ENCODE data around the gene ZCCHC7.
"Not testable (repeated sequence)": the region's sequence is repeated elsewhere in the genome, so short reads cannot be mapped to it uniquely, and the experiment has no call there.

Gene ZCCHC7

DNA sequence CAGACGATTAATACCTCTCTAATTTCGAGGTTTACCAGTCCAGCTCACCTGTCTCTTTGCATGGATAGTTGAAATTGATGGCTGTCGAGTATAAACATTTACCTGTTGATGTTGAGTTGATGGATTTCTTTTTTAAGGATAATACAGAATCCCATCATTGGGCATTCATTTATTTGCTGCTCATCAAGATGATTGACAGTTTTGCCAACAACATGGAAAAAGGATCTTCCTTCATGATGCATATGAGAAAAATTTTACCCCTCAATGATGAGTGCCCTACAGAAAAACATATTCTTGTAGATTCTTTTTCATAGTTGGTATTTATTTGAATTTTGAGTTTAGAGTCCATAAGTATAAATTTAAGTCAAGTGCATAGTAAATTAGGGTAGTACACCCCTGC, 59.2 kb downstream of the ZCCHC7 start:
- no peak for DNase-seq

DNA sequence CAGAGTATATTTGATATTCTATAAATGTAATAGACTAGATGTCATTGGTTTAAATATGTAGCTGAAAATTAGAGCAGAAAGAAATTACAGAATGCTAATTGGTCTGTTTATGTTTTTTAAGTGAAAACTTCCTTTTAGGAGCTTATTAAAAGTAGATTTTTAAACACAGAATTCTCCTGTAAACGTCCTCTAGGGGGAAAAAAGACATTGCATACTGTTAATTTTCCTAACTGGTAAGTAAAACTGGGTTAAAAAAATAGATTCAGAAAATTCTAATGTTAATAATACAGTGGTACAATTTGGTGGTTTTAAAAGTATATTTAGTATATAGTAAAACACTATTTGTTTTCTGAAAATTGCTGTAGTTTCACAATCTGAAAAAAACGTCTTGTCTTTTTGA, 59.8 kb downstream of the ZCCHC7 start:
- no peak for DNase-seq

DNA sequence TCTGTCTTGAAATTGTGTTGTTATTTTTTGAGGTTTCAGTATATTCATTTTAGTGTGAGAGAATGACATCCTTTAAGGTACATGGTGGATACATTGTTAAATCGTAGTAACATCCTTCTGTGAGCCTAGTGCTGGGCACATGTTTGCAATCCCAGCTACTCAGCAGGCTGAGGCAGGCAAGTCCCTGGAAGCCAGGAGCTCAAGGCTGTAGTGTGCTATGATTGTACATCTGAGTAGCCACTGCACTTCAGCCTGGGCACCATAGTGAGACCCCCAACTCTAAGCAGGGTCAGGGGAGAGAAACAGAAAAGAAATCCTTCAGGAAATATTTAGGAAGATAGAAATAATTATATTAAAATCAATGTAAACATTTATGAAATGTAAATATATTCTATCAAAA, 62.3 kb downstream of the ZCCHC7 start:
- DNase-seq = no peak

DNA sequence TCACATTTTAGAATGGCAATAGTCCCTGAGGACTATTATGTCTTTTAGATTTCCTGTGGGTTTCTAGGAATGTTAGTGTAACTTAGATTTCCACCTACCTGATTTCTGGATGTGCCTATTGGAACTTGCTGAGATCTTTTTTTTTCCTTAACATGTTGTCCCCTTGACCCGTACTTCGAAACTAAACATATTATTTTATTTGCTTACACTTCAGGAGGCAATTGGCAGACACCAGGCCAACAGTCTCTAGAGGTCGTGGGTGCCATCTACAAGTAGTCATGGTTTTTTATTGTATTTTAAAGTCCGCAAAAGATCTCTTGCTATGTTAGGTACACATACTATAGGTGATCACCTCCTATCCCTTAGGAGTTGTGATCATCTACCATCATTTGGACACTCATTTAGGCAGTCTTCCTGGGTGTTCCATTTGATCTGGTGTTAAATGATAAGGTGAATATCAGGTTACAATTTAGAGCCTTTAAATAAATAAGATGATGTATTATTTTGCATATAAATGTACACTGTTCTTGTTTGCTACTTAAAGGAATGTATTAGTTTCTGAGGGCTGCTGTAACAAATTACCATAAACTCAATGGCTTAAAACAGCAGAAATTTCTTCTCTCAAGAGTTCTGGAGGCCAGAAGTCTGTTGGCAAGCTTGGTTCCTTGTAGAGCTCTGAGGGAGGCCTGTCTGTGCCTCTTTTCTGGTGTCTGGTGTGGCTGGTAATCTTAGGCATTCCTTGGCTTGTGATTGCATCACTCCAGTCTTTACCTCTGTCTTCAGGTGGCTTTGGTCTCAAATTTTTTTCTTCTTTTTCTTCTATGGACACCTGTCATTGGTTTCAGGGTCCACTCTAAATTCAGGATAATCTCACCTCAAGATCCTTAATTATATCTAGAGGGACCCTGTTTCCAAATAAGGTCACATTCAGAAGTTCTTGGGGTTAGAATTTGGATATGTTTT, 64.8 kb downstream of the ZCCHC7 start:
- no peak for DNase-seq

DNA sequence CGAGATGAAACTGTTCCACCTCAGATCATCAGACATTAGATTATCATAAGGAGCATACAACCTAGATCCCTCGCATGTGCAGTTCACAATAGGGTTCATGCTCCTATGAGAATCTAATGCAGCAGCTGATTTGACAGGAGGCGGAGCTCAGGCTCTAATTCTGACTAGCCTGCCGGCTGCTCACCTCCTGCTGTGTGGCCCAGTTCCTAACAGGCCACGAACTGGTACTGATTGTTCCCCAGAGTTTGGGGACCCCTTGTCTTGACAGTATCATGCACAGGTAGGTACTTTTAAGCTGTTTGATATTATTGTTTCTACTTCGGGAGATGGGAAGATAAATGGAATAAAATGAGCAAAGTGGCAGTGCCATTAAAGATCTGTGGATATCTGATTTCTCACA, 66.9 kb downstream of the ZCCHC7 start:
- DNase-seq = no peak

DNA sequence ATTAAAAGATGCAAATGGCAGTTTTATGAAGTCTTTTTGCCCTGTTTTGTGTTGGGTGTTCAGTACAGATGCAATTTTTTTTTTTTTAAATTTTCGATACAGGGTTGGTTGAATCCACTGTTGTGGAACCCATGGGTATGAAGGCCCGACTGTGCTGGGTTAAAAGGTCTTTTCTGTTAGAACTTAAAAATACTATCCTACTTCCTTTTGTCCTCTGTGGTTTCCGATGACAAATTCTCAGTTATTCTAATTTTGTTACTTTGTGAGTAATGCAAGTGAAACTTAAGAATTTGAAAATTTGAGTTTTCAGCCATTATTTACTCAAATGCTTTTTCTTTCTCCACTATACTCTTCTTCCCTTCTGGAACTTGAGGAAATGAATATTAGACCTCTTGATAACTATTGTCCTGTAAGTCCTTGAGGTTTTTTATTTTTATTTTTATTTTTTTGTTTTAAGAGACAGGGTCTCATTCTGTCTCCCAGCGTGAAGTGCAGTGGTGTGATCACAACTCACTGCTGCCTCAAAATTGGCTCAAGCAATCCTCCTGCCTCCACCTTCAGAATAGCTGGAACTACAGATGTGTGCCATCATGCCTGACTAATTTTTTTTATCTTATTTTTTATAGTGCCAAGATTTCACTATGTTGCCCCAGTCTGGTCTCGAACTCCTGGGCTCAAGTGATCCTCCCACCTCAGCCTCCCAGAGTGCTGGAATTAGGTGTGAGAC, 67.5 kb downstream of the ZCCHC7 start:
- DNase-seq = no peak

DNA sequence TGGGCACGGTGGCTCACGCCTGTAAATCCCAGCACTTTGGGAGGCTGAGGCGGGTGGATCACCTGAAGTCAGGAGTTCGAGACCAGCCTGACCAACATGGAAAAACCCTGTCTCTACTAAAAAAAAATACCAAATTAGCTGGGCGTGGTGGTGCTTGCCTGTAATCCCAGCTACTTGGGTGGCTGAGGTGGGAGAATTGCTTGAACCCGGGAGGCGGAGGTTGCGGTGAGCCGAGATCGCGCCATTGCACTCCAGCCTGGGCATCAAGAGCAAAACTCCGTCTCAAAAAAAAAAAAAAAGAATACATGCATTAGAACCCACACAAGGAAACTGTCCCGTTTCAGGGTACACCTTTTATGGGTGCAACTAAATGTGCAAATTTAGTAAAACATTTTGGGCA, 70.4 kb downstream of the ZCCHC7 start:
- DNase-seq = not testable (repeated sequence)

DNA sequence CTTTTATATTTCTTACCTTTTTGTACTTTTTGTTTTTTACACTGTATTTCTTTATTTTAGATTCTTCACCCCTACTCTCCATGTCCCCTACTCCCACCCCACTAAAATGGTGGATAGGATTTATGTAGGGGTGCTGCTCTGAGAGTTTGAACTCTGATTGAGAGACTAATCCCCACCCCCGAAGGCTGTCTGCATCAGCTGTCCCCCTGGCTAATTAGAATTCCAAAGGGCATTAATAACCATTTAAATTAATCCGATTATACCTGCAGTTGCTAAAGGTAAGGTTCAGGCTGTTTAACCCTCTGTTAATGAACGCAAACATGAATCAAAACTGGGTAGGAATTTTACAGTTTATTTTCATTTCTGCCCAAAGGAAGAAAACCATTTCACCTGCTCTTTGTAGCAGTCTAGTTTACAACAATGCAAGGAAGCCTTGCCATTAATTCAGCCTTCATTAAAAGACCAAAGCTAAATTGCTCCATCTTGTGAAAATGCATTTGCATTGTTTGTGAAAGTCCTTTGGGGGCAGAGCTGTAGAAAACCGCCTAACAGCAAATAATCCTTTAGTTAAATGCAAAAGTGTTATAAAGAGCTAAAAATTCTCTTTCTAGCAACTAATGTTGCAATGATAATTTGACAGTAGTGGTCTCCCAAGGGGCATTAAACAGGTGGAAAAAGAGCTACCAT, 71.2 kb downstream of the ZCCHC7 start:
- DNase-seq = no peak

DNA sequence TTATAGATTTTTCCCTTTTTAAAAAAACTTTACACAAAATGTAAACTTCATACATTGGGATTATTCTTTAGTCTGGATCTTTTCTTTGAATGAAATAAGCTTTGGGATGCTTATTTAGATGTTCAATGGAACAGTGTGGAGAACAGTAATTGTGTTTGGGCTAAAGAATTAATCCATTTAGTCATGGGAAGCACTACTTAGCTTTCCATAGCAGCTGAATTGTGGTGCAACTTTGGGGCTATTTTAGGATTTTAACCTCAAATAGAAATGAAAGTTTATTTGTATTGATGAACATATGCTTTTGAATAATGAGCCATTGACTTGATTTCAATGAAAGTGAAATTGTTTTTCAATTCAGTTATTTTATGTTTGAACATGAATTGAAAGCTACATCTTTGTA, 72.4 kb downstream of the ZCCHC7 start:
- no peak for DNase-seq

DNA sequence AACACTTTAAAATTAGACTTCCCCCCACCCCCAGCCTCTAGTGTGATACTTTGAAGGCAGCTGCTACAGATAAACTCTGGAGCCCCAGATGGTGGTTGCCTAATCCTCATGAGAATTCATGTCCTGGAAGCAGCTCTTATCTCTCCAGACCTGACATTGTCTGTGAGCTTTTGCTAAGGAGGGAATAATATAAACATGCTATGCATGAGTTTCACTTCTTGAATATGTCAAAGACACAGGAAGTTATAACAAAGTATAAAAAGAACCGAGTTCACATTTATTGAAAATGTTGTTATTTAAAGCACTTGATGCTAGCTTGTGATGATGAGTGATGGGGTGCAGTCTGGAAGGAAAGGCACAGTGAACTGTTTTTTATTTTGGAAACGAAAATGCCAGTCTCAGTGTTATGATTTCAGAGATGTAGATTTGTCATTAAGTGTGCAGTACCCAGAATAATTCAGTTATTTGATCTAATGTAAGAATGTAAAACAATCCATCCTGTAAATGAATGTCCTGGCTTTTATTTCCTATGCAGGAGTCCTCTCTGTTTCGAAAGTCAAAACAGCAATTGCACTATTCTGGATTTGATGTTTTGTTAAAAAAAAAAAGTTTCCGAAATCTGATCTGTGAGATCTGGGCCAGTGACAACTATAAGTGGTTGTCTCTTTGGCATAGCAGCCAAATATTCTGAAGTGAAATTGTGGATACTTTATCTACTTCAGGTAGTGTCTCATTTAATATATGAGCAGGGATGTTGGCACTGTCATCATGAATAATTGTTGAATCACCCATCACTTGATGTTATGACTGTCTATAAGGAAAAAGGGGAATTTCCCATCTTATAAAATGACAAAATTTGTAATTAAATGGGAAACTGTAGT, 77.0 kb downstream of the ZCCHC7 start:
- DNase-seq = no peak

DNA sequence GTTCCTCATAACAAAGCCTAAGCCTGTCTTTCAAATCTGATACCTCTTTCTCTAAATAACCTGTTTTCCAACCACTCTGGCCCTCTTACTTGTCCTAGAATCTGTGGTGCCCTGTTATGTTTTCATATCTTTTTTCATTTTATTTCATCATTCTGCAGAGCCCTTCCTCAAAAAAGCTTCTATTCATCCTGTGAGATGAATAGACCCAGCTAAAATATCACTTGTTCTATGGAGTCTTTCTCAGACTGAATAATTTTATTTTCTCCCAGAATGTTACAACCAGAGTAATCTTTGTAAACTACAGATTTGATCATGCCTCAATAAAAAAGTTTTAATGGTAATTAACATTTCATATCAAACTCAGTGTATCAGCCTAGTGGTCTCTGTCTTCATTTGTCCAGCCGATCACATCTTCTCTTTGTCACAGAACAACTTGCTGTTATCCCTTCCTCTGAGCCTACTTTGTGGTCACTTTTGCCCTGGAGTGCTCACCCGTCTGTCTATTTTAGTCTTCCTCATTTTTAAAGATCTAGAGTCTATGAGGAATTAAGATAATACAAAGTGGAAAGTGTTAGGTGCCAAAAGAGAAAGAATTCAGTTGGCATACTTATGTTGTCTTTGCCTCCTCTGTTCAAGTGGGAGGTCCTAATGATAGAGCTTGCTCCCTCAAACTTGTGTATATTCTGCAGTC, 77.8 kb downstream of the ZCCHC7 start:
- DNase-seq = no peak

DNA sequence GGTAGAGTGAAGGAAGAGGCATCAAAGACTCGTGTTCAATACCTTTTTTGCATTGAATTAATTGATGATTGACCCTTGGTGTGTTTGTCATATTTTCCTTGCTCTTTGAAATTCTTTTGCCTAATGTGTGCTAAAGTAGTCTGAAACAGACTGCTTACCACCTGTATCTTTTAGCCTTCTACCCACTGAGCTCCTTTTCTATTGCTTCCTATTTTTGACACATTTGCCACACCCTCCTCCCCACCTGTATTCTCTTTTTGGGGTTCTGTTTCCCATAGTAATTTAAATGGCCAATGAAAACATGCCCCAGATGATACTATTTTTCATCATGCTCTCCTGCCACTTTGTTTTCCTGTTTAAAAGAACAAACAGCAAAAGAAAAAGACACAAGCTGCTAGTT, 78.5 kb downstream of the ZCCHC7 start:
- no peak for DNase-seq

DNA sequence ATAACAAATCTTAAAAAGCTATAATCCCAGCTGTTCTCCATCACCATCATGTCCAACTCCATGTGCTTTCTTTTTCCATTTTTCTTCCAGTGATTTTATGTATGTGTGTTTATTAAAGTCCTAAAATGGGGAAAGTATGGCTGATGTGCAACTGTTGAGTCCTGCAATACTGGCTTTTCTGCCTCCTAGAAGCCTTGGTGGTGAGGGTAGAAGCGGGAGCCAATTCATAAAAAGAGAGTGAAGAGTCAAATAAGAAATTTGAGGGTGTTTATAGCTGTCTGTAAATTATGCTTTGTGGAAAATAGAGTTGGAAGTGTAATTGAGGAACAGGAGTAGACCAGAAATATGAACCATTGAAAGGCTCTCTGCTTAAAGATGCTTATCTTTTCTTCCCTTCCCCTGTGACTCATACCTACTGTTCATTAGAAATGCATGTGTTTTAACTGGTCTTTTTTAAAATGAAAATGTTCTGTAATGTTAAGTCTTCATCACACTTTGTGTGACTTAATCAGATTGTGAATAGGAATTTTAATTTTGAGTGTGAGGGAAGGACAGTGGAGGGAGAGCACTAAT, 80.1 kb downstream of the ZCCHC7 start:
- no peak for DNase-seq

DNA sequence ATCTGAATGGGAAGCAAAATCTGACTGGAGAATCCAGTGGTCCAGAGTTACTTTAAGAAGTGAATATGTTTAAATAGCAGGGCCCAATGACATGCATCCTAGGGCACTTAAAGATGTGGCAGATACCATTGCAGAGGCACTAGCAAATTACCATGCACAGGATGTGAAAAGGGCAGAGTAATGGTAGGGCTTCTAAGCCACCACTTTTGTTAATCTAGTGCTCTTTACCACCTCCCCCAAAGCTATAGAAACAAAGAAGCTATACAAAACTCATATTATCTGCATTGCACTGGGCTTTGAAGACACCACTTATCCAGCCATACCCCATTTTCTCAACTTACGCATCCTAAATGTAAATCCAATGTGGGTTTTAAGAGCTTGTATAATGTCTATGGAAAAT, 81.2 kb downstream of the ZCCHC7 start:
- no peak for DNase-seq

DNA sequence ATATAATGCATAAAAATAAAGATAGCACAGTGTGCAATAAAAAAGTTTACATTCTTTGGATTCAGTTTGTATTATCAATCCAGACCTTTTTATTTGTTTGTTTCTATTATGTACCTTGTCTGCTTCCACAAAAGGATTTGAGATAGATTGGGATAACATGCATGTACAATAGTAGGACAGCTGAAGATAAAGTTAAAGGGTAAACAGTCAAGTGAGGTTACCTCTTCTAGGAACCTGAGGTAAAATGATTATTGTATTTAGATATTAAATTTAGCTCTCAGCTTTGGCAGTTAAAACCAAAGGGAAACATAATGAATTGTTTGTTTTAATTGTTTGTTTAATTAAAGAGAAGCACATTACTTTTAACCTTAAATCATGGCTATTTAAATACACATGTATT, 81.7 kb downstream of the ZCCHC7 start:
- DNase-seq = no peak

DNA sequence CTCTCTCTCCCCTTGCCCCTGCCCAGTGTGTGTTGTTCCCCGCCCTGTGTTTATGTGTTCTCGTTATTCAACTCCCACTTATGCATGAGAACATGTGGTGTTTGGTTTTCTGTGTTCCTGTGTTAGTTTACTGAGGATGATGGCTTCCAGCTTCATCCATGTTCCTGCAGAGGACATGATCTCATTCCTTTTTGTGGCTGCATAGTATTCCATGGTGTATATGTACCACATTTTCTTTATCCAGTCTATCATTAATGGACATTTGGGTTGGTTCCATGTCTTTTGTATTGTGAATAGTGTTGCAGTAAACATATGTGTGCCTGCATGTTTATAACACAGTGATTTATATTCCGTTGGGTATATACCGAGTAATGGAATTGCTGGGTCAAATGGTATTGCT, 83.1 kb downstream of the ZCCHC7 start:
- not testable (repeated sequence) for DNase-seq

DNA sequence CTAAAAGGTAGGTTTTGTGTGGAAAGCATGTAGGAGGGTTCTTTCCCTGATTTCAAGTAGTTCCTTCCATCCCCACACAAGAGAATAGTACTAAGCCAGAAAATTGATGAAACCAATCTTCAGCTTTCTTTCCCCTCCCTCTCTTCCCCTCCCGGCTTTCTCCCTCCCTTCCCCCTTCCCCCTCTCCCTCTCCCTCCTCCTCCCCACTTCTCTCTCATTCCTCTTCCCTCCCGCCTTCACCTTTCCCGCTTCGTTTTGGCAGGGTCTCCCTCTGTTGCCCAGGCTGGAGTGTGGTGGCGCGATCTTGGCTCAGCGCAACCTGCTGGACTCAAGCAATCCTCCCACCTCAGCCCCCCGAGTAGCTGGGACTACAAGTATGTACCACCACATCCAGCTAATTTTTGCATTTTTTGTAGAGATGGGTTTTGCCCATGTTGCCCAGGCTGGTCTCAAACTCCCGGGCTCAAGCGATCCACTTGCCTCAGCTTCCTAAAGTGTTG, 85.8 kb downstream of the ZCCHC7 start:
- no peak for DNase-seq

DNA sequence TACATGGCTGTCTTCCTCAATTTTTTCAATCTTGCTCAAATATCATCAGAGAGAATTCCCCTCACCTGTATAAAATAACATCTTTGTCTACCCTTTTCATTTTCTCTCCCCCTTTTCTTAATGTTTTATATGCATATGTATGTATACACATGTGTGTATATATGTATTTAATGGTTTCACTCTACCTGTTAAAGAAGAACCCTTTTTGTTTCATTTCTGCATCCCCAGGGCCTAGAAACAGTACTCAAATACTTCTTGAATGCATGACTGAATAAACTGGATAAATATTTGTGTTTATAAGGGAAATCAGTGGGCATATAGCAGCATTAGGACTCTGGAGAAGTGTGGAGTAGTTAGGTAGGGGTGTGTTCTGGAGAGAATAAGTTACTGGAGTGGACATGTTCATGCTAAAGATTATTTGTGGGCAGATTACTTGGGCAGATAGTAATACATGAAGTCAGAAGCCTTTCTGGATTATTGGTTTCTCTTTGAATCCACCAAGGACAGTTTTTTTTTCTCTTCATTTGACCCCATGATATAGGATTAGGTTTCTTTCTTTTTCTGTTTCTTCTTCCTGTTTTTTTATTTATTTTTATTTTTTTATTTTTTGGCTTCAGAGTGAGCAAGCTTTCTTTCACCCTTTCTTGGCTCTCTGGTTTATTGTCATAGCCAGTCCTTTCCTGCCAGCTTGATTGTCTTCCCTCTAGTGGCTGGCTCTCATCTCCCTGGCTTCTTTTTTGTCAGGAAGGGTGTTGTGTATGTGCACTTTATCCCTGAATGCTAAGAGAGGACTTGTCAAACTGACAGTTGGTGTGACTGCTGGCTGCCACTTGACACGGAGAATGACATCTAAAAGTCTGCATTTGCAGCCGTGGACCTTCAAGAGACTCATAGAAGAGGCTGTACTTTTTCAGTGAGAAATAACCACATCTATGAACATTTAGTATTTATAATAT, 89.3 kb downstream of the ZCCHC7 start:
- DNase-seq = no peak

DNA sequence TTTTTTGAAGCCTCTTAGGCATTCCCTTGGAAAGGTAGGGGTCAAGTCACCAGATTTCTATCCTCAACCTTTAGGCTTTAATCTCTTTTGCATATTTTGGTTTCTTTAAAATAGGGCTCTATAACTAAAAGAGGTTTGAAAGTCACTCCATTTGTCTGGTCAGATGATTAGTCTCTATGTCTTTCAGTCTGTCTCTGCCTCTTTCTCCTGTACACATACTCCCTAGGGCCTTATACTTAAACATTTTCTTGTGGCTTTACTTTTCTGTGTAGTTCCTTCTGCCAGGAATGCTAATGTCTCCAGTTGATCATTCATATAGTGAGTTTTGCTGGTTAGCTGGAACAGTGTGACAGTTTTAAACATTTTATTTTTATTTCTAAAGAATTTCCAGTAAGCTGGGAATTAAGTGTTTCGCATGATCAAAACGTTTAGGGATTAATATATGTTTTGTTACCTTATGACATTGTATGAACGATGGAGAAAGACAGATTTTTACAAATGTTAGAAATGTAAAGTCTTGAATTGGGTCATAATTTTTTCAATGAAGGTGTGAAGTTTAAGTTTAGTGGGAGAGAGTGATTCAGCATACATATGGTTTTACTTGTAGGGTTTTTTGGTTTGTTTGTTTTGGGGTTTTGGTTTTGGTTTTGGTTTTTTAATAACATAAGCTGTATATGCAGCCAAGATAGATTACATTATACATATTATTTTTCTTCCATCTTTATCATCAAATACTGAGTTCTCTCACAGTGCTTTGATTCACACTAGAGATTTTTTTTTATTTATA, 90.6 kb downstream of the ZCCHC7 start:
- no peak for DNase-seq

Data from SHP77 (cell line).